D721Med (cell line): ENCODE results near the gene EPHB1.
"Not testable (repeated sequence)": the region's sequence is repeated elsewhere in the genome, so short reads cannot be mapped to it uniquely, and the experiment has no call there.

Source experiments
- DNase-seq: peaks from one replicate; pipeline ENCODE4 v3.0.0; 2011; ENCODE audit warnings: low spot score; ENCODE audit not compliant: insufficient read length
- FAIRE-seq: peaks from 2 replicates; lab custom pipeline; 2011; peaks lifted over from hg19 to GRCh38; lab: Jason Lieb, UNC
- CTCF ChIP-seq: IDR thresholded peaks from 2 replicates; pipeline ENCODE4 v1.5.1; 2012; ENCODE audit warnings: mild to moderate bottlenecking, control low read depth; ENCODE audit not compliant: insufficient read depth; ENCODE audit errors: missing control alignments

Gene EPHB1

DNA sequence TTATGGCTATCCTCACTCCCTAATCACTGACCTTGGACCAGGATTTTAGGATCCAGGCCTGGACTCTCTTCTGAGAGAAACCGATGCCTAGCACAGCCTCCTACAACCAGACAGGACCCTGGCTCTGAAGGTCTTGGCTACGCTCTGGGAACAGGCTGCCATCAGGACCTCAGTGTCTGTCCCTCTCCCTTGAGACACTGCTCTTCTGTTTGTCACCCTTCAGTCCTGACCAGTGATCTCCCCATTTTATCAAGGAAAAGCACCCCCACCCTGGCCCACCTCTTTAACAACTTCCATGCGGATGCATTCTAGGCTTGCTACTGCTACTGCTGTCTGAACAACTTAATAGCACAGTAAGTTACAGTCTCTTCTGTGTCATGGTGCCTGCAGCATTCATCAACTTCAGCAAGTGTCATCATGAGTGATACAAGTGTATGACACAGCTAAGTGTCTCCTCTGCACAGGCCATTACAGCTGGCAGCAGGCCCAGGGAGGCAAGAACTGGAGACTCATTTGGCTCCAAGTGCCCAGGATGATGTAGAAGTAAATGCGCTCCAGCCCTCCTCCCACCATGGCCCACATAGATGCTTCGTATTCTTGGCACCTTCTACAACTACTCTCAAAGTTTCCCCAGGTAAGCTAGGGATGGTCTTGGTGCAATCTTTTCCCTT, 302.4 kb downstream of the EPHB1 start:
- DNase-seq = no peak
- TF ChIP-seq CTCF = no peak
- FAIRE-seq = no peak

DNA sequence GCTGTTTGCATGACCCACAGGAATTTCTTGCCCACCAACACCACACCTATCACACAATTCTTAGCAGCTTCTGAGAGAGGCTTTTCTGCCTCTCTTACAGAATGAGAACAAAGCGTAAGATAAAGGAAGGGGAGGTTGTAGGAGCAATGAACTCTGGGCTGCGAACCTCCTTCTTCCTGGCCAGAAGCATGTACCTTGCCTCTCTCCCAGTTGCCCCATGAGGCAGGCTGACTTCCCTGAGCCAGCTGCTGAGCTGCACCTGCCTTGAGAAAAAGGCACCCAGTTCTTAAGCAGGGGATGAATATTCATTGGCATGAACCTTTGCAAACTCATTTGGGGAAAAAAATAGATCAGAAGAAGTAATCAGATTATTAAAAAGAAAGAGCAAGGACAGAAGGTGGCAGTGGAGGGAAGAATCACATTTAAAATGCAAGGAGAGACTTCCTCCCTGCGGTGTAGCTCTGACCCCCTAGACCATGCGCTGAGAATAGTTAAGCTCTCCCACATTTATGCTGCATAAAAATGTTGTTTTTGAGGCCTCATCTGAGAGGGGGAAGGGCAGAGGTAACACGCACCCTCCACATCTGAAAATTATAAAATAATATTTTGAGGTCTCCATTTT, 304.8 kb downstream of the EPHB1 start:
- TF ChIP-seq CTCF = no peak
- no peak for FAIRE-seq
- no peak for DNase-seq

GRCh38 chr3:135100366-135100765, 305.3 kb downstream of the EPHB1 start:
- DNase-seq (no peak), FAIRE-seq (no peak)
- no peak for TF ChIP-seq CTCF

DNA sequence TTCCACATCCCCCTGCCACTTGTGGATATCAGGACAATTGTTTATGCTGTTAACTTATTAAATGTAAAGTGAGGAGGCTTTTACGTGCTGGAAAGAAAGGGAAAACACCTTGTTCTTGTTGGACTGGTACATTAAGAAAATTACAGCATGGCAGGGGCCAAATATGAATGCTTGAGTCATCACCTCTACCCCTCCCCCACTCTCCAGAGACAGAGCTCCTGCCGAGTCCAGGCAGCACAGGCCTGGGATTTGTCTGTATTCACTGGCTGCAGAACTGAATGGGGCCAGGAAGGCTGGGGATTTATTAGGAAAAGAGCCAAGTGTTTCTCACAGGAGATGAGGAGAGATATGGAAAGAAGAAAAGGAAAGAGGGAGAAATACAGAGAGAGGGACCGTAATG, 308.9 kb downstream of the EPHB1 start:
- no peak for DNase-seq
- no peak for FAIRE-seq
- no peak for TF ChIP-seq CTCF

- no peak for DNase-seq
- TF ChIP-seq CTCF = no peak
- FAIRE-seq = no peak
Observed at GRCh38 chr3:135106445-135106844, 311.4 kb downstream of the EPHB1 start.

GRCh38 chr3:135107043-135107442, 312.0 kb downstream of the EPHB1 start:
- FAIRE-seq = no peak
- no peak for TF ChIP-seq CTCF
- no peak for DNase-seq

DNA sequence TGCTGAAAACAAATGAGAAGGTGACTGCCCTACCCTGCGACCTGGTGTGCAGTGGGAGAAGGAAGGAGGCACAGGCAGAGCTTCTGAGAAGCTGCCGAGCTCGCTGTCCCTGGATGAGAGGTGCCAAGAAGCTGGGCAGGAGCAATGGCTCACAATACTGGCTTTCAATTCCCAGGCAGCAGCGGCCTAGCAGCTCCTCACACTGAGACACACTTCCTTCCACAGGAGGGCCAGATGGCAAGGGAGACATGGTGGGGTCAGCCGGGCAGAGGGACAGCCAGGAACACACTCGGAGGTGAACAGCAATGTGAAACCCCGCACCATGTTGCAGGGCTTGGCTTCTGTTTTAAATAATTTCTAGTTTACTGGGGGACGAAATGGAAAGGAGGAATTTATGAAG, 314.6 kb downstream of the EPHB1 start:
- FAIRE-seq = no peak
- DNase-seq = no peak
- TF ChIP-seq CTCF = no peak

DNA sequence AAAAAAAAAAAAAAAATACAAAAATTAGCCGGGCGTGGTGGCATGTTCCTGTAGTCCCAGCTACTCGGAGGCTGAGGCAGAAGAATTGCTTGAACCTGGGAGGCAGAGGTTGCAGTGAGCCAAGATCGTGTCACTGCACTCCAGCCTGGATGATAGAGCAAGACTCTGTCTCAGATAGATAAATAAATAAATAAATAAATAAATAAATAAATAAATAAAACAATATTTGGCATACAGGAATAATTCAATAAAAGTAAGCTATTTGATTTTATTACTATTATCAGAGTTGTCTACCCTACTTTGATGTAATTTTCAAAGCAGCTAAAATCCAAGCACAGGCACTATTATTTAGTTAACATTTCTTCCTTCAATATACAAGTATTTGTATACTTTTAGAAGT, 319.5 kb downstream of the EPHB1 start:
- not testable (repeated sequence) for DNase-seq, FAIRE-seq
